Liver (tissue), 9 donors: Measurements from ENCODE around the gene SOD1. TPM values are rescaled to one million over a fixed set of nuclear protein-coding genes. Genes with fewer than 3 reads are reported as not detected.
A peak's percentile ranks its signal among the peaks of the same experiment; 100 is the strongest.
"Not testable (repeated sequence)": the region's sequence is repeated elsewhere in the genome, so short reads cannot be mapped to it uniquely, and the experiment has no call there.

Experiments
- DNase-seq: peaks from one replicate; pipeline ENCODE4 v3.0.0-alpha.2; 2017; ENCODE audit warnings: low spot score
- H3K27ac ChIP-seq, 2 donors: one replicate each; pipeline ENCODE4 v1.7.0; 2013; ENCODE audit warnings: inconsistent platforms in 2 of 2, low read length in 2 of 2, control low read depth in 1 of 2, low read depth in 1 of 2, mild to moderate bottlenecking in 1 of 2
- H3K27me3 ChIP-seq, 4 donors: one replicate each; pipeline versions ENCODE4 v1.6.1 to v1.7.0; 2013; ENCODE audit warnings: low read length in 3 of 4, inconsistent platforms in 1 of 4, mild to moderate bottlenecking in 1 of 4, moderate library complexity in 1 of 4; ENCODE audit not compliant: control insufficient read depth in 4 of 4, insufficient read depth in 4 of 4
- H3K36me3 ChIP-seq, 4 donors: one replicate each; pipeline versions ENCODE4 v1.6.1 to v1.7.0; 2013; ENCODE audit warnings: low read length in 3 of 4, mild to moderate bottlenecking in 3 of 4, low read depth in 1 of 4, moderate library complexity in 1 of 4; ENCODE audit not compliant: control insufficient read depth in 4 of 4, insufficient read depth in 3 of 4
- H3K4me1 ChIP-seq, 4 donors: one replicate each; pipeline versions ENCODE4 v1.6.1 to v1.7.0; 2013; ENCODE audit warnings: low read length in 3 of 4, mild to moderate bottlenecking in 3 of 4, moderate library complexity in 1 of 4; ENCODE audit not compliant: control insufficient read depth in 4 of 4, insufficient read depth in 4 of 4
- H3K4me3 ChIP-seq, 3 donors: one replicate each; pipeline versions ENCODE4 v1.6.1 to v1.7.0; 2013; ENCODE audit warnings: low read length in 3 of 3, control low read depth in 1 of 3, low read depth in 1 of 3, mild to moderate bottlenecking in 1 of 3
- H3K9ac ChIP-seq, 2 donors: one replicate each; pipeline ENCODE4 v1.7.0; 2013; ENCODE audit warnings: low read length in 2 of 2, mild to moderate bottlenecking in 2 of 2, moderate library complexity in 2 of 2, control low read depth in 1 of 2, low read depth in 1 of 2
- H3K9me3 ChIP-seq, 4 donors: one replicate each; pipeline versions ENCODE4 v1.6.1 to v1.7.0; 2013; ENCODE audit warnings: low read length in 3 of 4; ENCODE audit not compliant: control insufficient read depth in 4 of 4
- FOXA1 ChIP-seq: IDR thresholded peaks from 2 replicates; pipeline ENCODE4 v1.6.1; 2016; ENCODE audit warnings: antibody characterized with exemption
- HNF4A ChIP-seq, 2 donors: conservative IDR thresholded peaks; 2 replicates each; pipeline ENCODE4 v1.6.1; 2016; ENCODE audit warnings: antibody characterized with exemption in 2 of 2, mild to moderate bottlenecking in 2 of 2
- JUND ChIP-seq, 2 donors: IDR thresholded peaks; 2 replicates each; pipeline ENCODE4 v1.6.1; 2016; ENCODE audit warnings: antibody characterized with exemption in 2 of 2
- RAD21 ChIP-seq, 2 donors: IDR thresholded peaks; 2 replicates each; pipeline ENCODE4 v1.6.1; 2016; ENCODE audit warnings: antibody characterized with exemption in 2 of 2, mild to moderate bottlenecking in 2 of 2
- RXRA ChIP-seq, 2 donors: IDR thresholded peaks; 2 replicates each; pipeline ENCODE4 v1.6.1; 2017 to 2018; ENCODE audit warnings: antibody characterized with exemption in 2 of 2, mild to moderate bottlenecking in 1 of 2
- TAF1 ChIP-seq: conservative IDR thresholded peaks from 2 replicates; pipeline ENCODE4 v1.6.1; 2016; ENCODE audit warnings: antibody characterized with exemption, mild to moderate bottlenecking
- YY1 ChIP-seq: IDR thresholded peaks from 2 replicates; pipeline ENCODE4 v1.6.1; 2016; ENCODE audit warnings: antibody characterized with exemption, mild to moderate bottlenecking
- WGBS: extraction: QIAGEN DNeasy Blood & Tissue Kit; methylation state at CpG from one replicate; pipeline ENCODE4 v1.1.7; 2013; 5-methylcytosine and 5-hydroxymethylcytosine counted together
- polyA plus RNA-seq, 2 donors: library from polyadenylated mRNA; stranded (reverse) in 1 of 2; unstranded in 1 of 2; fragments of 200-250 nt in 1 of 2; fragments of >200 nt in 1 of 2; fragmentation: Nextera tagmentation in 1 of 2; extraction: Ambion mirVana in 1 of 2; gene quantifications; one replicate each; pipeline versions ENCODE4 v1.2.1 to v1.2.3, GENCODE V29; 2013 to 2015
- total RNA-seq, 2 donors: library from RNA; depleted of rRNA; stranded (reverse); fragments of >200 nt; gene quantifications; one replicate each; pipeline ENCODE4 v1.2.3, GENCODE V29; 2014
- TF ChIP-seq, protein P1 (sequence below): IDR thresholded peaks from 2 replicates; pipeline ENCODE4 v1.6.1; 2016; ENCODE audit warnings: antibody characterized with exemption
- TF ChIP-seq, protein P2 (sequence below): fragments of 150-350 bp; IDR thresholded peaks from 2 replicates; pipeline ENCODE4 v1.5.1; 2017; ENCODE audit warnings: improper control_type of control experiment, low read depth, low read length; ENCODE audit not compliant: missing input control
- donor health status: healthy.
- donor health status: healthy.
- donor health status: healthy.
- donor health status: healthy.
- donor health status: healthy.

The SOD1 gene
- total and polyA plus RNA-seq, 4 donors, result 129 to 1,258 (median 658) TPM

DNA sequence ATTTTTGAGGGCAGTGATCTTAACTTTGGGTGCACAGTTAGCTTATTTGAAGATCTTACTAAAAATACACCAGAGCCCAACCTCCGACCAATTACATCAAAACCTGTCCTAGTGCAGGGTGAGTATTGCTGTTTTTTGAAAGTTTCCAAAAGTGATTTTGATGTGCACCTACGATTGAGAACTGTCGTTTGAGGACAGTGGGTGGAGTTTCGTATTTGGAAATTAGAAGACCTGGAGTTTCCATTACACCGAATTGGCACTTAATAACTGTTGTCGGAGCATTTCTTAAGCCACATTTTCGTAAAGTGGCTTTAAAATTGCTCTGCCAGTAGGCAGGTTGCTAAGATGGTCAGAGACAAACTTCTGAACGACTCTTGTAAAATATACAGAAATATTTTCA is 1.1 kb downstream of the SOD1 start:
- TF ChIP-seq JUND (IDR thresholded peaks at IDR 0.05), result no peak
- peak in 1 of 2 donors; percentile 6 for TF ChIP-seq HNF4A (conservative IDR thresholded peaks at IDR 0.05)
- no peak for TF ChIP-seq YY1
- TF ChIP-seq RXRA (IDR thresholded peaks at IDR 0.05), result peak; percentile 14 to 32
- peak; percentile 40 for TF ChIP-seq TAF1
- no peak for TF ChIP-seq FOXA1
- TF ChIP-seq, protein P1, sequence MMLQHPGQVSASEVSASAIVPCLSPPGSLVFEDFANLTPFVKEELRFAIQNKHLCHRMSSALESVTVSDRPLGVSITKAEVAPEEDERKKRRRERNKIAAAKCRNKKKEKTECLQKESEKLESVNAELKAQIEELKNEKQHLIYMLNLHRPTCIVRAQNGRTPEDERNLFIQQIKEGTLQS, result no peak
- no peaks in the 10 kb centered on the region for H3K27me3 ChIP-seq
- H3K9ac ChIP-seq, result peak overlapping the region; percentile 47 to 97
- DNase-seq, result no peak
- peaks cover 0 to 13% (median 3%) of the 10 kb centered on the region in 4 donors for H3K36me3 ChIP-seq
- 15% methylated on average over 8 of the region's 8 CpGs for whole genome bisulfite sequencing
- H3K4me1 ChIP-seq, result peaks cover 3 to 51% (median 34%) of the 10 kb centered on the region in 4 donors
- H3K4me3 ChIP-seq, result peak overlapping the region; percentile 70 to 90 (median 86)
- no peaks in the 10 kb centered on the region for H3K9me3 ChIP-seq
- peak overlapping the region; percentile 91 to 94 for H3K27ac ChIP-seq

DNA sequence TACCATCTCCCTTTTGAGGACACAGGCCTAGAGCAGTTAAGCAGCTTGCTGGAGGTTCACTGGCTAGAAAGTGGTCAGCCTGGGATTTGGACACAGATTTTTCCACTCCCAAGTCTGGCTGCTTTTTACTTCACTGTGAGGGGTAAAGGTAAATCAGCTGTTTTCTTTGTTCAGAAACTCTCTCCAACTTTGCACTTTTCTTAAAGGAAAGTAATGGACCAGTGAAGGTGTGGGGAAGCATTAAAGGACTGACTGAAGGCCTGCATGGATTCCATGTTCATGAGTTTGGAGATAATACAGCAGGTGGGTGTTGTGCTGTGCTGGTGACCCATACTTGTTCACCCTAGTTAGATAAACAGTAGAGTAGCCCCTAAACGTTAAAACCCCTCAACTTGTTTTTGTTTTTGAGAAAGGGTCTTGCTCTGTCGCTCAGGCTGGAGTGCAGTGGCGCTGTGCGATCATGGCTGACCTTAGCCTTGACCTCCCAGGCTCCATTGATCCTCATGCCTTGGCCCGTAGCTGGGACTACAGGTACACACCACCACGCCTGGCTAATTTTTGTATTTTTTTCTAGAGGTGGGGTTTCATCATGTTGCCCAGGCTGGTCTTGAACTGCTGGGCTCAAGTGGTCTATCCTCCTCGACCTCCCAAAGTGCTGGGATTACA is 4.2 kb downstream of the SOD1 start:
- Histone ChIP-seq H3K4me3 (peak overlapping the region in 1 of 3 donors; percentile 22), H3K27me3 (no peaks in the 10 kb centered on the region), H3K27ac (peak overlapping the region in 1 of 2 donors; percentile 17), H3K4me1 (peaks cover under 1 to 43% (median 27%) of the 10 kb centered on the region in 4 donors), H3K9me3 (no peaks in the 10 kb centered on the region), H3K9ac (no peak overlapping the region), H3K36me3 (peaks cover 3 to 36% (median 25%) of the 10 kb centered on the region in 4 donors)
- TF ChIP-seq YY1 (peak; percentile 32), FOXA1 (no peak)
- DNase-seq, result no peak
- 46% methylated on average over 7 of the region's 7 CpGs for WGBS

DNA sequence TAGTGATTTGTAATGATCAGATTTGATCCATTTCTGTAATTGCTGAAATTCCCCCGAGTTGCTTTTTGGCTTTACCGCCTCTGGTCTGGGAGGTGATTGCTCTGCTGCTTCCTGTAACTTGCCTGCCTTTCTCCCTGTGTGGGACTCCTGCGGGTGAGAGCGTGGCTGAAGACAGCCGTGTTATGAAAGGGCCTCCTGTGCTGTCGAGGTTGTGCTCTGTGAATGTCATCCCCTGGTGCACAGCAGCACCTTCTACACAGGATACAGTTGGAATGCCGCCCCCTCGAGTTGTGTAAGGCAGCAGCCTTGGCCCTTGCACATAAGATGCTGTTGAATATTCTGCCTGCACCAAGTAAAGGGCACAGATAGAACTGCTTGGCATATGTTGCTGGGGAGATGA is 5.9 kb downstream of the SOD1 start:
- DNase-seq, result peak; percentile 30
- Histone ChIP-seq H3K27me3 (no peaks in the 10 kb centered on the region), H3K4me1 (peaks cover 0 to 39% (median 26%) of the 10 kb centered on the region in 4 donors), H3K9ac (no peak overlapping the region), H3K27ac (no peak overlapping the region), H3K4me3 (no peak overlapping the region), H3K36me3 (peaks cover 6 to 46% (median 34%) of the 10 kb centered on the region in 4 donors), H3K9me3 (no peaks in the 10 kb centered on the region)
- WGBS, result 52% methylated on average over 8 of the region's 8 CpGs
- TF ChIP-seq RAD21 (IDR thresholded peaks at IDR 0.05) (no peak), HNF4A (conservative IDR thresholded peaks at IDR 0.05) (peak; percentile 10 to 11)
- TF ChIP-seq, protein P2, sequence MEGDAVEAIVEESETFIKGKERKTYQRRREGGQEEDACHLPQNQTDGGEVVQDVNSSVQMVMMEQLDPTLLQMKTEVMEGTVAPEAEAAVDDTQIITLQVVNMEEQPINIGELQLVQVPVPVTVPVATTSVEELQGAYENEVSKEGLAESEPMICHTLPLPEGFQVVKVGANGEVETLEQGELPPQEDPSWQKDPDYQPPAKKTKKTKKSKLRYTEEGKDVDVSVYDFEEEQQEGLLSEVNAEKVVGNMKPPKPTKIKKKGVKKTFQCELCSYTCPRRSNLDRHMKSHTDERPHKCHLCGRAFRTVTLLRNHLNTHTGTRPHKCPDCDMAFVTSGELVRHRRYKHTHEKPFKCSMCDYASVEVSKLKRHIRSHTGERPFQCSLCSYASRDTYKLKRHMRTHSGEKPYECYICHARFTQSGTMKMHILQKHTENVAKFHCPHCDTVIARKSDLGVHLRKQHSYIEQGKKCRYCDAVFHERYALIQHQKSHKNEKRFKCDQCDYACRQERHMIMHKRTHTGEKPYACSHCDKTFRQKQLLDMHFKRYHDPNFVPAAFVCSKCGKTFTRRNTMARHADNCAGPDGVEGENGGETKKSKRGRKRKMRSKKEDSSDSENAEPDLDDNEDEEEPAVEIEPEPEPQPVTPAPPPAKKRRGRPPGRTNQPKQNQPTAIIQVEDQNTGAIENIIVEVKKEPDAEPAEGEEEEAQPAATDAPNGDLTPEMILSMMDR, result no peak

DNA sequence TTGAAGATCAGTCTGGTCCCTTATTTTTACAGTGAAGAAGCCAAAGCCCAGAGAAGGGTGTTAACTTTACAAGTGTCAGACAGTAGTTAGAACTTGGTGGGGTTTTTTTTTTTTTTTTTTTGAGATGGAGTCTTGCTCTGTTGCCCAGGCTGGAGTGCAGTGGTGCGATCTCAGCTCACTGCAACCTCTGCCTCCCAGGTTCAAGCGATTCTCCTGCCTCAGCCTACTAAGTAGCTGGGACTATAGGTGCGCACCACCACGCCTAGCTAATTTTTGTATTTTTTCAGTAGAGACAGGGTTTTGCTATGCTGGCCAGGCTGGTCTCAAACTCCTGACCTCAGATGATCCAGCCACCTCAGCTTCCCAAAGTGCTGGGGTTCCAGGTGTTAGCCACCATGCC is 6.4 kb downstream of the SOD1 start:
- H3K9me3 ChIP-seq, H3K27me3 ChIP-seq, H3K27ac ChIP-seq, H3K4me3 ChIP-seq, DNase-seq, H3K9ac ChIP-seq: not testable (repeated sequence)
- WGBS, result 94% methylated on average over 4 of the region's 4 CpGs
- H3K36me3 ChIP-seq, result peaks cover 6 to 46% (median 36%) of the 10 kb centered on the region in 4 donors
- peaks cover 0 to 36% (median 26%) of the 10 kb centered on the region in 4 donors for H3K4me1 ChIP-seq
